ENCODE results near the gene CCR3. TPM values are rescaled to one million over a fixed set of nuclear protein-coding genes. Genes with fewer than 3 reads are reported as not detected.
"Not testable (repeated sequence)": the region's sequence is repeated elsewhere in the genome, so short reads cannot be mapped to it uniquely, and the experiment has no call there.

Gene CCR3
- total RNA-seq, 4 donors from 2014 or later, result not detected

- DNase-seq, result no peak
- Histone ChIP-seq H3K4me1 (no peaks in the 10 kb centered on the region), H3K36me3 (no peaks in the 10 kb centered on the region), H3K4me3 (peak overlapping the region in 2 of 4 donors; percentile 28 to 51), H3K27me3 (no peaks in the 10 kb centered on the region), H3K9me3 (no peaks in the 10 kb centered on the region), H3K27ac (peak overlapping the region in 2 of 4 donors; percentile 50 to 52)
- intact Hi-C loops (cut with DNase I), result no loop called here
- TF ChIP-seq POLR2A (IDR thresholded peaks at IDR 0.05) (no peak), CTCF (IDR thresholded peaks at IDR 0.05) (no peak)
- 58 to 63% methylated on average over 5 to 6 of the region's 6 CpGs for WGBS, 2 donors
Observed at GRCh38 chr3:46206282-46207015, 35.8 kb upstream of the CCR3 start.

- WGBS, 2 donors, result 76 to 83% methylated on average over 6 of the region's 6 CpGs
Observed at GRCh38 chr3:46207514-46207913, 34.7 kb upstream of the CCR3 start.

GRCh38 chr3:46208167-46208704 is 34.0 kb upstream of the CCR3 start, which contains the start of gene CCR1:
Gene CCR1 (minus strand): TSS chr3:46208313. CDS start chr3:46204313, 4,000 bp downstream.
- H3K27me3 ChIP-seq, result no peaks in the 10 kb centered on the region
- no peak for TF ChIP-seq POLR2A (IDR thresholded peaks at IDR 0.05)
- TF ChIP-seq CTCF (IDR thresholded peaks at IDR 0.05), result peak in 3 of 6 experiments; percentile 28 to 56 (median 45)
- H3K36me3 ChIP-seq, result no peaks in the 10 kb centered on the region
- WGBS, 2 donors, result 33 to 43% methylated on average over 3 of the region's 3 CpGs
- H3K27ac ChIP-seq, result peak within 1 kb of the TSS in 2 of 4 donors; percentile 52 to 57
- H3K9me3 ChIP-seq, result no peaks in the 10 kb centered on the region
- intact Hi-C loops (cut with DNase I), result no loop called here
- H3K4me1 ChIP-seq, result no peaks in the 10 kb centered on the region
- DNase-seq, result no peak
- H3K4me3 ChIP-seq, result peak within 1 kb of the TSS in 3 of 4 donors; percentile 16 to 51 (median 28)

More at GRCh38 chr3:46207514-46207913, 34.7 kb upstream of the CCR3 start:
- H3K36me3 ChIP-seq; H3K4me1 ChIP-seq; DNase-seq; H3K9me3 ChIP-seq; H3K27me3 ChIP-seq; intact Hi-C loops (cut with DNase I): not testable (repeated sequence)
- peak overlapping the region in 2 of 4 donors; percentile 52 to 57 for H3K27ac ChIP-seq
- peak overlapping the region in 3 of 4 donors; percentile 16 to 51 (median 28) for H3K4me3 ChIP-seq

- DNase-seq, result no peak
Observed at GRCh38 chr3:46209053-46209452, 33.2 kb upstream of the CCR3 start.

GRCh38 chr3:46209746-46210470 is 32.4 kb upstream of the CCR3 start:
- no peaks in the 10 kb centered on the region for H3K4me1 ChIP-seq
- WGBS, 2 donors, result 35 to 67% methylated on average over 2 to 3 of the region's 3 CpGs
- no peak for DNase-seq
- intact Hi-C loops (cut with DNase I), result no loop called here
- H3K9me3 ChIP-seq, result no peaks in the 10 kb centered on the region
- TF ChIP-seq POLR2A (IDR thresholded peaks at IDR 0.05), result no peak
- TF ChIP-seq CTCF (IDR thresholded peaks at IDR 0.05), result no peak
- peaks cover 0 to 10% (median 0%) of the 10 kb centered on the region in 4 donors for H3K27me3 ChIP-seq
- no peak overlapping the region for H3K4me3 ChIP-seq
- H3K27ac ChIP-seq, result no peak overlapping the region
- no peaks in the 10 kb centered on the region for H3K36me3 ChIP-seq

More at GRCh38 chr3:46209053-46209452, 33.2 kb upstream of the CCR3 start:
- Histone ChIP-seq H3K4me1 (no peaks in the 10 kb centered on the region), H3K36me3 (no peaks in the 10 kb centered on the region), H3K4me3 (no peak overlapping the region), H3K27ac (no peak overlapping the region), H3K27me3 (peaks cover 0 to 4% (median 0%) of the 10 kb centered on the region in 4 donors), H3K9me3 (no peaks in the 10 kb centered on the region)
- TF ChIP-seq CTCF (IDR thresholded peaks at IDR 0.05) (no peak), POLR2A (IDR thresholded peaks at IDR 0.05) (no peak)
- intact Hi-C loops (cut with DNase I), result no loop called here
- WGBS, 2 donors, result 46 to 50% methylated on average over 2 of the region's 2 CpGs

Data from esophagus squamous epithelium (tissue), 5 donors.